ENCODE results near the gene SLC39A7.

Gene SLC39A7

DNA sequence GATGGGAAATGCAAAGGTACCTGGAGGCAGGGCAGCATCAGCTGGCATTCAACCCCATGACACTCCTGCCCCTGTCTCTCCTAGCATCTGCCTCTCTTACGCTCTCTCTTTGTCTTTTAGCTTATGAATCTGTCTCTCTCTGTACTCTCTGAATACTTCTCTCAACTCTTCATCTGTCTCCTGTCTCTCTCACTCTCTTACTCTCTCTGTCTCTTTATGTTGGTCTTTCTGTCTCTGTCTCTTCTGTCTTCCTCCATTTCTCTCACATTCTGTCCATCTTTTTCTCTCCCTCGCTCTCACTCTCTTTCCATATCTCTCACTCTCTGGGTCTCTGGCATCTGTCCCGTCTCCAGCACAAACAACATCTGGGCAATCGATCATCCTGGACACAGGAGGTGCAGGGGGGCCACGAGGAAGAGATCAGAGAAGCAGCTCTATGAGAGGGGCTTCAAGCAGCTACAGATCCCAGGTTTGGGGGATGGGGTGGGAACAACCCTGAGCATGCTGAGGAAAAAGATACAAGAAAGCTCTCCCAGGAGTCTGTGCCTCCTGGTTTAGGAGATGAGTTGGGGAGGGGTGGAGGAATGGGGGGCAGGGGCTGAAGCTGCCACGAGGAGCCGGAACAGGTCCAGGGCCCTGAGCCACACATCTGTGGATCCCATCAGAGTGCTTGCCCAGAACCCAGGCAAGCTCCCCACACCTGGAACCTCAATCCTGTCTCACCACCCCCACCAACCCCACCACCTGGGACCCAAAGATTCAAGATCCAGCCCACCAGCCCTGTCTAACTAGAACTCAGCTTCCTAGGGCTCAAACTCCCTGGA lies 10.8 kb upstream of the SLC39A7 start:
- TF ChIP-seq BACH2 (CRISPR knock-in tag; IDR thresholded peaks at IDR 0.05; ENCODE audit: borderline replicate concordance), result no peak
- no peak for TF ChIP-seq ZFP3 (CRISPR knock-in tag; IDR thresholded peaks at IDR 0.05)
- TF ChIP-seq ARNTL (CRISPR knock-in tag; IDR thresholded peaks at IDR 0.05; ENCODE audit: borderline replicate concordance, low read depth), result no peak
- no peak for TF ChIP-seq TCF4 (CRISPR knock-in tag; IDR thresholded peaks at IDR 0.05; ENCODE audit: borderline replicate concordance)
- no peak for TF ChIP-seq ZC3H10 (CRISPR knock-in tag; IDR thresholded peaks at IDR 0.05)
- TF ChIP-seq ESRRG (CRISPR knock-in tag; IDR thresholded peaks at IDR 0.05), result no peak
- TF ChIP-seq GLIS3 (CRISPR knock-in tag; IDR thresholded peaks at IDR 0.05), result no peak
- TF ChIP-seq, protein P1, sequence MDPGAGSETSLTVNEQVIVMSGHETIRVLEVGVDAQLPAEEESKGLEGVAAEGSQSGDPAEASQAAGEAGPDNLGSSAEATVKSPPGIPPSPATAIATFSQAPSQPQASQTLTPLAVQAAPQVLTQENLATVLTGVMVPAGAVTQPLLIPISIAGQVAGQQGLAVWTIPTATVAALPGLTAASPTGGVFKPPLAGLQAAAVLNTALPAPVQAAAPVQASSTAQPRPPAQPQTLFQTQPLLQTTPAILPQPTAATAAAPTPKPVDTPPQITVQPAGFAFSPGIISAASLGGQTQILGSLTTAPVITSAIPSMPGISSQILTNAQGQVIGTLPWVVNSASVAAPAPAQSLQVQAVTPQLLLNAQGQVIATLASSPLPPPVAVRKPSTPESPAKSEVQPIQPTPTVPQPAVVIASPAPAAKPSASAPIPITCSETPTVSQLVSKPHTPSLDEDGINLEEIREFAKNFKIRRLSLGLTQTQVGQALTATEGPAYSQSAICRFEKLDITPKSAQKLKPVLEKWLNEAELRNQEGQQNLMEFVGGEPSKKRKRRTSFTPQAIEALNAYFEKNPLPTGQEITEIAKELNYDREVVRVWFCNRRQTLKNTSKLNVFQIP (CRISPR knock-in tag; IDR thresholded peaks at IDR 0.05; ENCODE audit: borderline replicate concordance, low read depth), result no peak
- TF ChIP-seq CSDC2 (CRISPR knock-in tag; IDR thresholded peaks at IDR 0.05), result no peak
- no peak for TF ChIP-seq RARB (CRISPR knock-in tag; IDR thresholded peaks at IDR 0.05)
- no peak for ATAC-seq

DNA sequence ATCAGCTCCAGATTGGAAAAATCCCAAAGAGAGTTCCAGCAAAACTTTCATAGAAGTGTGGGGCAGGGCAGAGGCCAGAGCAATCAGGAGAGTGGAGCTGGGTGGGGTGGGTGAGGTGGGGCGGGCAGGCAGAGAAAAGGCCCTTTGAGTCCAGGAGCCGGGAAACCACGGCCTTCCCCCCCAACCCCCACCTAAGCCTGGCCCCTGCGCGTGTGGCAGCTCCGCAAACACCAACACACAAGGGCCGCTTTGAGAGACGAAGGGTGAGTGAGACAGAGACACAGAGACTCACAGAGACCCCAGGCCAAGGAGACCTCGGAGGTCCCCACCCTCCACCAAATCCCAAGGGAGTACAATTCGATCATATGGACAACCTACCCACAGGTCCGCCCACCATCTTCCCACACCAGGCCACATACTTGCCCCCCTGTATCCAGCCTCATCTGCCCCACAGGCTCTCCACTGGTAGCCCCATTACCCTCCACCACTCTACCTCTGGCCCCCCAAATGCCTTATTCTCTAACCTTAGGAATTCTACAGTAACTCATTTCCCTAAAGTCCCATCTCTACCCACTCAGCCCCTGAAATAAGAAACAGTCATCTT lies 10.1 kb upstream of the SLC39A7 start:
- TF ChIP-seq, protein P2, sequence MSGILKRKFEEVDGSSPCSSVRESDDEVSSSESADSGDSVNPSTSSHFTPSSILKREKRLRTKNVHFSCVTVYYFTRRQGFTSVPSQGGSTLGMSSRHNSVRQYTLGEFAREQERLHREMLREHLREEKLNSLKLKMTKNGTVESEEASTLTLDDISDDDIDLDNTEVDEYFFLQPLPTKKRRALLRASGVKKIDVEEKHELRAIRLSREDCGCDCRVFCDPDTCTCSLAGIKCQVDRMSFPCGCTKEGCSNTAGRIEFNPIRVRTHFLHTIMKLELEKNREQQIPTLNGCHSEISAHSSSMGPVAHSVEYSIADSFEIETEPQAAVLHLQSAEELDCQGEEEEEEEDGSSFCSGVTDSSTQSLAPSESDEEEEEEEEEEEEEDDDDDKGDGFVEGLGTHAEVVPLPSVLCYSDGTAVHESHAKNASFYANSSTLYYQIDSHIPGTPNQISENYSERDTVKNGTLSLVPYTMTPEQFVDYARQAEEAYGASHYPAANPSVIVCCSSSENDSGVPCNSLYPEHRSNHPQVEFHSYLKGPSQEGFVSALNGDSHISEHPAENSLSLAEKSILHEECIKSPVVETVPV (CRISPR knock-in tag; IDR thresholded peaks at IDR 0.05), result no peak
- TF ChIP-seq, protein P1 (CRISPR knock-in tag; IDR thresholded peaks at IDR 0.05; ENCODE audit: borderline replicate concordance, low read depth), result no peak
- TF ChIP-seq ESRRG (CRISPR knock-in tag; IDR thresholded peaks at IDR 0.05), result no peak
- TF ChIP-seq CSDC2 (CRISPR knock-in tag; IDR thresholded peaks at IDR 0.05), result no peak
- TF ChIP-seq, protein P3, sequence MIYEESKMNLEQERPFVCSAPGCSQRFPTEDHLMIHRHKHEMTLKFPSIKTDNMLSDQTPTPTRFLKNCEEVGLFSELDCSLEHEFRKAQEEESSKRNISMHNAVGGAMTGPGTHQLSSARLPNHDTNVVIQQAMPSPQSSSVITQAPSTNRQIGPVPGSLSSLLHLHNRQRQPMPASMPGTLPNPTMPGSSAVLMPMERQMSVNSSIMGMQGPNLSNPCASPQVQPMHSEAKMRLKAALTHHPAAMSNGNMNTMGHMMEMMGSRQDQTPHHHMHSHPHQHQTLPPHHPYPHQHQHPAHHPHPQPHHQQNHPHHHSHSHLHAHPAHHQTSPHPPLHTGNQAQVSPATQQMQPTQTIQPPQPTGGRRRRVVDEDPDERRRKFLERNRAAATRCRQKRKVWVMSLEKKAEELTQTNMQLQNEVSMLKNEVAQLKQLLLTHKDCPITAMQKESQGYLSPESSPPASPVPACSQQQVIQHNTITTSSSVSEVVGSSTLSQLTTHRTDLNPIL (CRISPR knock-in tag; IDR thresholded peaks at IDR 0.05; ENCODE audit: low read depth), result no peak
- ATAC-seq, result no peak

DNA sequence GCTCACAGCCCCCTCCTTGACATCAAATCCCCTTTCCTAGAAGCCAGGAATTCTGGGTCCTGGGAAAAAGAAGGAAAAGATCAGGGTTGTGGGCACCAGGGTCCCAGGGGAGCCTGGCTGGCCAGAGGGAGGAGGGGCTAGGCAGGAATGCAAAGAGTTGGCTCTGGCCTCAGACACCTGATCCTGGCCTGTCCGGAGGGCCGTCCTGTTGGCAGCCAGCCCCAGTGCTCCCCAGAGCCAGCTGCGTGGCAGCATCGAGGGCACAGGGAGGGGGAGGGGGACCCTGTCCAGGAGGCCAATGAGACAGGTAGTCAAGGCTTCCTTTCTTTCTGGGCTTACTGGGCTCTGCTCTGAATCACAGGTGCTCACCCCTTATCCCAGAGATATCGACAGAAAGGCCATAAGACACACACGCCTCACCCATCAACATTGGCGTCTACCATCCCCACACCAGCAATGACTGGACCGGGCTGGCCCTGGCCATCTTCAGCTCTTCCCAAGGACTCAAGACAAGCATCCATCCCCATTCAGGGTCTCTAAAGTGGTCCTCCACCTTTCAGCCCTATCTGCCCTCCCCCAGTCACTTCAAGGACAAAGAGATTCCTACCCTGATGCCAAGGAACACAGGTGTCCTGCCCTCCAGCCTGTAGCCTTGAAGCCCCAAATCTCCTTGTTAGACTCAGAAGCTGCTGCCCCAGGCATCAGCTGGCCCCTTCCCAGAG lies 9.1 kb upstream of the SLC39A7 start:
- no peak for TF ChIP-seq OSR1 (CRISPR knock-in tag; IDR thresholded peaks at IDR 0.05)
- no peak for TF ChIP-seq ARNTL (CRISPR knock-in tag; IDR thresholded peaks at IDR 0.05; ENCODE audit: borderline replicate concordance, low read depth)
- TF ChIP-seq ISL1 (CRISPR knock-in tag; IDR thresholded peaks at IDR 0.05), result no peak
- TF ChIP-seq, protein P1 (CRISPR knock-in tag; IDR thresholded peaks at IDR 0.05; ENCODE audit: borderline replicate concordance, low read depth), result no peak
- TF ChIP-seq, protein P2 (CRISPR knock-in tag; IDR thresholded peaks at IDR 0.05), result no peak
- no peak for TF ChIP-seq ZNF70 (CRISPR knock-in tag; IDR thresholded peaks at IDR 0.05)
- no peak for TF ChIP-seq ZC3H10 (CRISPR knock-in tag; IDR thresholded peaks at IDR 0.05)
- no peak for TF ChIP-seq SNAI2 (CRISPR knock-in tag; IDR thresholded peaks at IDR 0.05)
- TF ChIP-seq GLIS3 (CRISPR knock-in tag; IDR thresholded peaks at IDR 0.05), result no peak
- TF ChIP-seq ZNF565 (CRISPR knock-in tag; conservative IDR thresholded peaks at IDR 0.05; ENCODE audit: low read depth), result no peak
- no peak for TF ChIP-seq RARB (CRISPR knock-in tag; IDR thresholded peaks at IDR 0.05)
- no peak for TF ChIP-seq ZFP30 (CRISPR knock-in tag; IDR thresholded peaks at IDR 0.05)
- no peak for TF ChIP-seq ESRRG (CRISPR knock-in tag; IDR thresholded peaks at IDR 0.05)
- TF ChIP-seq TCF4 (CRISPR knock-in tag; IDR thresholded peaks at IDR 0.05; ENCODE audit: borderline replicate concordance), result no peak
- TF ChIP-seq, protein P4, sequence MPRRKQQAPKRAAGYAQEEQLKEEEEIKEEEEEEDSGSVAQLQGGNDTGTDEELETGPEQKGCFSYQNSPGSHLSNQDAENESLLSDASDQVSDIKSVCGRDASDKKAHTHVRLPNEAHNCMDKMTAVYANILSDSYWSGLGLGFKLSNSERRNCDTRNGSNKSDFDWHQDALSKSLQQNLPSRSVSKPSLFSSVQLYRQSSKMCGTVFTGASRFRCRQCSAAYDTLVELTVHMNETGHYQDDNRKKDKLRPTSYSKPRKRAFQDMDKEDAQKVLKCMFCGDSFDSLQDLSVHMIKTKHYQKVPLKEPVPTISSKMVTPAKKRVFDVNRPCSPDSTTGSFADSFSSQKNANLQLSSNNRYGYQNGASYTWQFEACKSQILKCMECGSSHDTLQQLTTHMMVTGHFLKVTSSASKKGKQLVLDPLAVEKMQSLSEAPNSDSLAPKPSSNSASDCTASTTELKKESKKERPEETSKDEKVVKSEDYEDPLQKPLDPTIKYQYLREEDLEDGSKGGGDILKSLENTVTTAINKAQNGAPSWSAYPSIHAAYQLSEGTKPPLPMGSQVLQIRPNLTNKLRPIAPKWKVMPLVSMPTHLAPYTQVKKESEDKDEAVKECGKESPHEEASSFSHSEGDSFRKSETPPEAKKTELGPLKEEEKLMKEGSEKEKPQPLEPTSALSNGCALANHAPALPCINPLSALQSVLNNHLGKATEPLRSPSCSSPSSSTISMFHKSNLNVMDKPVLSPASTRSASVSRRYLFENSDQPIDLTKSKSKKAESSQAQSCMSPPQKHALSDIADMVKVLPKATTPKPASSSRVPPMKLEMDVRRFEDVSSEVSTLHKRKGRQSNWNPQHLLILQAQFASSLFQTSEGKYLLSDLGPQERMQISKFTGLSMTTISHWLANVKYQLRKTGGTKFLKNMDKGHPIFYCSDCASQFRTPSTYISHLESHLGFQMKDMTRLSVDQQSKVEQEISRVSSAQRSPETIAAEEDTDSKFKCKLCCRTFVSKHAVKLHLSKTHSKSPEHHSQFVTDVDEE (CRISPR knock-in tag; IDR thresholded peaks at IDR 0.05), result no peak
- no peak for TF ChIP-seq CSDC2 (CRISPR knock-in tag; IDR thresholded peaks at IDR 0.05)
- peak; percentile 50 for ATAC-seq
